GM12891 (cell line): ENCODE measurements around the gene PLEKHH1.

ENCODE experiments used
- POLR2A ChIP-seq: IDR thresholded peaks from 2 replicates; pipeline ENCODE4 v1.6.1; 2011; ENCODE audit warnings: low read depth, low read length, control low read depth
- POLR2AphosphoS5 ChIP-seq: IDR thresholded peaks from 2 replicates; pipeline ENCODE4 v1.6.1; 2011; ENCODE audit warnings: low read depth, low read length, control low read depth
- POU2F2 ChIP-seq: IDR thresholded peaks from 2 replicates; pipeline ENCODE4 v1.6.1; 2011; ENCODE audit warnings: low read depth, mild to moderate bottlenecking, control low read depth, low read length, moderate library complexity
- SPI1 ChIP-seq: IDR thresholded peaks from 2 replicates; pipeline ENCODE4 v1.6.1; 2011; ENCODE audit warnings: low read depth, low read length, control low read depth
- TAF1 ChIP-seq: IDR thresholded peaks from 2 replicates; pipeline ENCODE4 v1.6.1; 2011; ENCODE audit warnings: low read depth, low read length, control low read depth

DNA sequence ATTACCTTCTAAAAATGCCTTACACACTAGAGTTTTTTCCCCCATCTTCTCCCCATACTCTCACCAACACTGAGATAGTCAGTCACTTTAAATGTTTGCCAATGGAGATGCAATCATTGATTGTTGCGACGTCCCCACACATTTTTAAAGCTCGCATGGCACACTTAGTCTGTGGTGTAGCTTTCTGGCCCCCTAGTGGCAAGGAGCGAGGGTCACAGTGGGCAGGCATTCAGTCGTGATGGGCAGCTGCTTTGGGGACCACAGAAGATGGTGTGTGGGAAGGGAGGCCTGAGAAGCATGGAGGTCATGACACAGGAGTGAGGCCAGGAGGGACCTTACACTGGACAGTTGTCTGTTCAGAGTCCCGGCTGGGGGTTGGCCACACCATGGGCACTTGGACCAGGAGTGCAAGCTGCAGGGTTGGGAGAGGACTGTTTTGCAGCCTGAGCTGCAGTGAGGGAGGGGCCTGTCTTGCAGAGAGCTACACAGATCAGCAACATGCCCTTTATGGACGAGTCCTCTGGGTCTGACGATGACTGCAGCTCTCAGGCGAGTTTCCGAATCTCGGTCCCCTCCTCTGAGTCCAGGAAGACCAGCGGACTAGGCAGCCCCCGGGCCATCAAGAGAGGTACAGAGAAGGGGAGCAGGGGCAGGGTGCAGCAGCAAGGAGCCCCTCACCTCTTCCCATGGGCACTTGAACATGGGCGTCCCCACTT lies 38.3 kb downstream of the PLEKHH1 start:
- TF ChIP-seq POLR2AphosphoS5 (no peak), POLR2A (no peak), SPI1 (no peak), POU2F2 (no peak), TAF1 (no peak)
